HG03520 (cell line): ENCODE results near the gene KLF16.
"Not testable (repeated sequence)": the region's sequence is repeated elsewhere in the genome, so short reads cannot be mapped to it uniquely, and the experiment has no call there.

Experiments
- ATAC-seq: cut with Tn5 transposase; IDR thresholded peaks from one replicate; pipeline ENCODE4 v1.9.1; 2021; ENCODE audit warnings: mild to moderate bottlenecking, moderate library complexity; ENCODE audit not compliant: unreplicated experiment

Gene KLF16

GRCh38 chr19:1884719-1885334 lies 21.4 kb upstream of the KLF16 start:
- ATAC-seq = peak; percentile 21

GRCh38 chr19:1884291-1884718 lies 20.9 kb upstream of the KLF16 start:
- no peak for ATAC-seq

- no peak for ATAC-seq
These were observed 20.4 kb upstream of the KLF16 start for GRCh38 chr19:1883784-1884183.

DNA sequence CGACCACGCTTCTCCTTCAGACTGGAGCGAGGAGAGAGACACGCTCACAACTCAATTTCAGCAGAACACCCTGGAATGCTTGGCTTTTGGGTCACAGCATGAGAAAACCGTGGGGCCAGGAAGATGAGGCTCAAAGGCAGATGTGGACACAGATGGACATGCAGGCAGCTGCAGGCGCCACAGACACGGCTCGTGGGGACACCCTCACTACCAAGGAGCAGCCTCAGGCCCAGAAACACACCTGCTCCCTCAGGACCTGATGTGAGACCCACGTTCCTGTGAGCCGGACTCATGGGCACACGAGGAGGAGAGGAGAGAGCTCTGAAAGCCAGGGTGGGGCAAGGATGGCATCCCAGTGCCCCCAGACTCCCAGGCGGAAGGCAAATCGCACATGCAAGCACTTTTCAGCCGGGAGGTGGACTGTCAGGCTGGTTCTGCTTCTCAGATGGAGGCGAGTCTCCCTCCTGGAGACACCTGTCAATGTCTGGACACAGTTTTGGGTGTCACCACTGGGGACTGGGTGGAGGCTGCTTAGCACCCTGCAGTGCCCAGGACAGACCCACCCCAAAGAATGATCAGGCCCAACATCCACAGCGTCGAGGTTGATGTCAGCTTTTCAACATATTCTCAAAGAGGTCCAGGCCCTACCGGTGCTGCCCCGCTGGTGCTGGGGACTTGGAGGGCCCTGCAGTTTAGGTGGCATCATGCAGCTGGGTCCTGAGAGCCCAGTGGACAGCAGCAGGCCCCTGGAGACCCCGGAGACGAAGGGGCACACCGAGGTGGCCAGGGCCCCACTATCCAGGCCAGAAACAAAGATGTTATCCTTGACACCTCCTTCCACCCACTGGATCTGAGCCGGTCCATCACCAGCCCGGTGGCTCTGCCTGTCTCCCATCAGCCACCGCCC lies 19.7 kb upstream of the KLF16 start:
- no peak for ATAC-seq

DNA sequence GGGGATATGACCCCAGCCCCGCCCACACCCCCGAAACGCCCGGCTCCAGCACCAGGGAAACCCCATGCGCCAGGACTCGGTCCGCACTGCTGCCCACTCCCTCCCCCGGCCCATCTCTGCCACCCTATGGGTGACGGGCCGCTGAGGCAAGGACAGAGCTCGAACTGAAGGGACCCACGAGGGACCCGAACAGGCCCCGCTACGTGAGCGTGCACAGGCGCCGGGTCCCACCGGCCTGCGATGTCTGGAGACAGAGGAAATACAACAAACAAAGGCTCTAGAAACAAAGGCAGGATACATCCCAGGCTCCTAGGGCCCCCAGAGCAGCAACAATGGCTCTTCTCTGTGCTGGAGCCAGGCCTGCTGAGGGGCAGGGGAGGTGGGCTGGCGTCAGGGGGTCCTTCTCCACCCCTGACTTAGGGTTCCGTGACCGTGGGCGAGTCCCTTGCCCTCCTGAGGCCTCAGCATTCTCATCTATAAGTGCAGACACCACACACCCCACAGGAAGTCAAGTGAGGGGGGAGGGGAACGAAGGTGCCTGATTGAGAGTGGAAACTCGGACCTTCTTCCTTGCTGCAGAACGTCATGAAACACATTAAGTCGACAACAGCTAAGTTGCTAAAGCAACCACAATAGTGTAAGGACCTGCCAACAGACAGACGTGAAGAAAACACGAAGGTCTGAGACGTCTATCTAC lies 18.9 kb upstream of the KLF16 start:
- ATAC-seq = no peak

DNA sequence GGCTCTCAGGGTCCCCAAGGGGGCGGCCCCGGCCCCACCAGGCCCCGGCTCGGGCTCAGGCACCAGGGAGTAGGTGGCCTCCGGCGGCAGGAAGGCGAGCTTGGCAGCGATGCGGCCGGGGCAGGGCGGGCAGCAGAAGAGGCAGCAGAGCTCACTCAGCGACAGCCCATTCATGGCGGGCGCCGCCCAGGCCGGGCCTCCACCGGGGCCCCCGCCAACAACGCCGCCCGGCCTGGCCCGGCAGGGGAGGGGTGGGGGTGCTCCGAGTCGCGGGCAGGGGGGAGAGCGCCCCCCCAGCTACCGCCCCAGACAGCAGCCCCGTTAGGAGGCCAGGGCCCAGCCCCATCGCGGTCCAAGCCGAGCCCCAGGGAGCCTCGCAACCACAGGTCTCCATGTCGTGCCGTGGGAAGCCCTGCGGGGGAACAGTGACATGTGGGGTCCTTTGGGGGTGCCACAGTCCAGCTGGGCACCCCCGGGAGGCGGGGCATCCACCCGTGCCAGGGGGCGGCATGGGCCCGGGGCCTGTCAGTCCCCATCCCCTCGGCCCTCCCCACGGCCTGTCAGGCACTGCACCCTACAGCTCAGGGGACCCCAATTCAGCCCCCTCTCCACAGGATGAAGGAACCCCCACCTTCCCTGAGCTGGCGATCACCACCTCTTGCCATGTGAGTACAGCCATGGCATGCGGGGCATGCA lies 18.2 kb upstream of the KLF16 start:
- not testable (repeated sequence) for ATAC-seq

- no peak for ATAC-seq
These were observed 17.4 kb upstream of the KLF16 start for GRCh38 chr19:1880611-1881392.

- ATAC-seq = not testable (repeated sequence)
These were observed 16.6 kb upstream of the KLF16 start for GRCh38 chr19:1879982-1880381.

GRCh38 chr19:1878583-1878982 lies 15.2 kb upstream of the KLF16 start:
- not testable (repeated sequence) for ATAC-seq

GRCh38 chr19:1877280-1877660 lies 13.9 kb upstream of the KLF16 start:
- not testable (repeated sequence) for ATAC-seq

DNA sequence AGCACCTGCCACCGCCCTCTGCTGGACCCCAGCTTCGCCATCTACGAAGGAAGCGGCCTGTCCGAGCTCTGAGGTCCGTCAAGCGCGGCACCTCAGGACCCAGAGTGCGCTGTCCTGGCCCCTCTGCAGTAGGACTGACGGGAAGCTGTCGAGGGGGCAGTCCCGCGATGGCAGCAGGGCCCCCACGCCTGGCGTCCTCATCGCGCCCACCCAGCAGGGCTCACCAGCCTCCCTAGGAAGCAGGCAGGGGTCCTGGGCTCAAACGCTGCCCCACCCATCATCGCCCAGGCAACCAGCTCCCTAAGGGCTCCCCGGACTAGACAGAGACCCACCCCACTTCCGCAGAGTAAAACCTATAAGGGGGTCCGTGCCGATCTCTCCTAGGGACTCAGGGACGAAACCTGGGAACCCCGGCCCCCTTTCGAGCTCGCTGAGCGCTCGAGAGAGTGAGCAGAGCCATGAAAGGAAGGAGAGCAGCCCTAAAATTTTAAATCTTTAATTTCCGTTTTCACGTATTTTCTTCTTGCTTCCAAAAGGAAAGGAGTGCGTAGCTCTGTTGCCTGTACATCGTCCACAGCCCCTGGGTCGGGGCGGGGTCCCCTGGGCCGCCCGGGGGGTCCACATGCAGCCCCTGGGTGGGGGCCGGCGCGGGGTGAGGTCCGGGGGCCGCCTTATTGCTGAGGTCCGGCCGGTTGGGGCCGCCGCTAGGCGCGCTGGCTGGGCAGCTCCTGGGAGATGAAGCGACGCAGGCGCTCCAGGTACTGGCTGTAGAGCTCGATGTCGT lies 13.3 kb upstream of the KLF16 start:
- not testable (repeated sequence) for ATAC-seq

DNA sequence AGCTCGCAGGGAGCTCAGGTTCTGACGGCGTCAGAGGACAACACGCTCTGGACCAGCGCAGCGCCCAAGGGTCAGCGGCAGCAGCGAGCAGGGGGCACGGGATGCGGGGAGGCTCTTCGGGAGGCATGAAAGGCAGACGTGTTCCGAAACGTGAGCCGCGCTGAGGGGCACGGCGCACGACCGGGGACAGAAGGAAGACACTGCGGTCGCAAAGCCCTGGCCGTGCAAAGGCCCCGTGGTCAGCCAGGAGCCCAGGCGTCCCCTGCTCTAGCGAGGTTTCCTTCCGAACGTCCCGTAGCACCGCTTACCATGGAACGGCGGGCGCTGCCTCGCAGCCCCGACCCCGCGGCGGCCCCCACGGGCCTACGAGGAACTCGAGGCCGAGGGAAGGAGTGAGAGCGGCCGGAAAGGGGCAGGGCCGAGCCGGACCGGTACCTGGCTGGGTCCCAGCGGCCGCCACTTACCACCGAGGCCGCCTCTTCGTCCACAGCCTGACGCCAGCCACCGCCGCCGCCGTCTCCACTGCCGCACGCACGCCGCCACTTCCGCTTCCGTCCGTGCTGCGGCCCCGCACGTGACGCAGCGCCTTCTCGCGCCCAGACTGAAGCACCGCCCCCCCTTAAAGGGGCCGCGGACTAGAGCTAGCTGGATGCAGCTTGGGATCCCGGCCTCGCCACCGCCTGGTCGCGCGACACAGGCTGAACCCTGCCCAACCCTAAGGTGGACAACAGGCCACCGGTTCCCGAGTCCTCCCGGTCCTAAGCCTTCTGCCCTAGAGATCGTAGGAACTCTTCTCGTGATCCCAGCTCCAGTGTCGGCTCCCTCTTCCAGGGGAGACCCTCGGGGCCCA lies 12.5 kb upstream of the KLF16 start:
- peak; percentile 80 for ATAC-seq

DNA sequence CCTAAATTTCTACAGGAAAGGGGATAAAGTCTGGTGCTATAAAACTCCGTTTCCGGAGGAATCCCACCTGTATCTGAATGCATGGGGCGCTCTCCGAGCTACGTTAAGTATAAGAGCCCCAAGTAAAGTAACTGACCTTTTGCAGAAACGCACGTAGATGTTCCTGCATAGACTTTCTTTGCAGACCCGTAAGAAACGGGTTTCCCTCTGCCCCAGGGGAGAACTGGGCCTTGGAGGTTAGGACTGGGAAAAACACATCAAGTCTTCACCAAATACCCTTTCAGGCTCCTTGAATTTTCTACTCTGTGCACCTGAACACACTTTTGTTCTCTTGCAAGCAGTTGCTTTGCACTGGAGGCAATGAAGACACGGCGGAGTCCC lies 11.9 kb upstream of the KLF16 start:
- not testable (repeated sequence) for ATAC-seq

GRCh38 chr19:1874554-1875185 lies 11.3 kb upstream of the KLF16 start:
- no peak for ATAC-seq

- ATAC-seq = no peak
These were observed 10.4 kb upstream of the KLF16 start for GRCh38 chr19:1873524-1874473.

DNA sequence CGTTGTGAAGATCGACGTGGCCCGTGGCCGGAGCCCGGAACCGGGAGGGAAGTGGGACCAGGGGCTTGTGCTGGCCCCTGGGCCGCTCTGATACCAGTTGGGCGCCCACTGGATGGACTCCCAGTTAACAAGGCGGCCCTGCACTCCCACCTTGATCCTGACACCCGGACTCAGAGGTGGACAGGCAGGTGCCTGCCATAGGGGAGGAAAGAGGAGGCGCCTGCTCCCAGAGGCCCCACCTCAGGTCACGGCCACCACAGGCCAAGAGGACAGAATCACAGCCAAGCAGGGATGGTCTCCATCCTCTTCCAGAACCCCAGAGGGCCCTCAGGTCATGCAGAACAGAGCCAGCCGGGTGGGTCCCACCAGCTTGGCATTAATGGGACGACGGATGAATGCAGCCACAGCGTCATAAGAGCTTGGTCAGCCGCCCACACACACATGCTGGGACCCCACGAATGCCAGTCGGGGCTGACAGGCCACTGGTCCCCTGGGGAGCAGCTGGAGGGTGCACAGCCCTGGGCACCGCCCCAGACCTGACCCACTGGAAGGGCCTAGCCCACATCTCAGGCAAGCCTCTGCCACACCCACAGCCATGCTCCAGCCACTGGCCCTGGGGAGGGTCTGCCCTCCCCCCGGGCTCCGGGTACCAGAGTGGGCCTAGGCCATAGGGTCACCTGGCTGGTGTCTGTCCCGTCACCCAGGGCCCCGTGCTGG lies 9.6 kb upstream of the KLF16 start:
- ATAC-seq = no peak
